ENCODE data around the gene SUN3. TPM values are rescaled to one million over a fixed set of nuclear protein-coding genes. Genes with fewer than 3 reads are reported as not detected.
"Not testable (repeated sequence)": the region's sequence is repeated elsewhere in the genome, so short reads cannot be mapped to it uniquely, and the experiment has no call there.

The SUN3 gene
- total RNA-seq, 1 experiment from 2014 or later = not detected

DNA sequence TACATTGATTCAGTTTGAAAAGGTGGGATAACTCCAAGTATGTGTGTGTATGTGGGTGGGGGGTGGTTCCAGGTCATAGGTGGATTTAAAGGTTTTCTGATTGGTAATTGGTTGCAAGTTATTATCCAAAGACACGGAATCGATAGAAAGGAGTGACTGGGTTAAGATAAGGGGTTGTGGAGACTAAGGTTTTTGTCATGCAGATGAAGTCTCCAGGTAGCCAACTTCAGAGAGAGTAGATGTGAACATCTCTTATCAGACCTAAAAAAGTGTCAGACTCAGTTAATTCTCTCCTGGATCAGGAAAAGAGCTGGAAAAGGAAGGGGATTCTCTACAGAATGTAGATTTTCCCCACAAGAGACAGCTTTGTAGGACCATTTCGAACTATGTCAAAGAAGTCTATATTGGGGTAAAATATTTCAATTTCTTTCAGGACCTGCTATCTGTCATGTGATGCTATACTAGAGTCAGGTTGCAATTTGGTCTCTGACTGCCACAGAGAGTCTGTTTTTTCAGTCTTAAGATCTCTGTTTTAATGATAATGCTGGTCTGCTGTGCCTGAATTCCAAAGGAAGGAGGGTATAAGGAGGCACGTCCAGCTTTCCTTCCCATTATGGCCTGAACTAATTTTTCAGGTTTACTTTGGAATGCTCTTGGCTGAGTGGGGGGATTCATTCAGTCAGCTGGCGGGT lies 10.1 kb upstream of the SUN3 start:
- peaks cover 10% of the 10 kb centered on the region for H3K27me3 ChIP-seq
- no peak overlapping the region for H3K4me3 ChIP-seq
- H3K9me3 ChIP-seq = no peaks in the 10 kb centered on the region
- no peak for DNase-seq
- no peaks in the 10 kb centered on the region for H3K36me3 ChIP-seq

DNA sequence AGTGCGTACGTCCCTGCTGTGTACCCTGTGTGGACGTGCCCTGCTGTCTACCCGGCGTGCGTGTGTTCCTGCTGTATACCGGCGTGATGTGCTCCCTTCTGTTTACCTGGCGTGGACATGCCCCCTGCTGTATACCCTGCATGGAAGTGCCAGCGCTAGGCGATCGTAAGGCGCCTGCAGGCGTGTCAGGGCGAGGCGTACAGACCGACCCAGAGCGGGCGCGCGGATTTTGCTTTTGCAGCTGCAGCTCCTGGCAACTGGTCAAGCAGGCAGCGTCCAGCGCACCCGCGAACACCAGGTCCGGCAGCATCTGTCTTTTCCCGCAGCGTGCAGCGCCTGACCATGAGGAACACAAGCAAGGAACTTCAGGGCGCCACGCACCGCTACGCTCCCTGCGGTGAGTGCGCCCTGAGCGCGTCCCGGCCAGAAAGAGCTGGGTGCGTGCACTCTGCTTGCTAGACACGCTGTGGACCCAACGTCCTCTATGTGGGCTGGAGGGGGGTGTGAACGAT lies 7.1 kb upstream of the SUN3 start:
- H3K36me3 ChIP-seq = no peaks in the 10 kb centered on the region
- peak overlapping the region; percentile 48; the same call in 1 of the 2 replicates for H3K4me3 ChIP-seq
- DNase-seq = peak; percentile 15
- no peaks in the 10 kb centered on the region for H3K9me3 ChIP-seq
- H3K27me3 ChIP-seq = peaks cover 10% of the 10 kb centered on the region

DNA sequence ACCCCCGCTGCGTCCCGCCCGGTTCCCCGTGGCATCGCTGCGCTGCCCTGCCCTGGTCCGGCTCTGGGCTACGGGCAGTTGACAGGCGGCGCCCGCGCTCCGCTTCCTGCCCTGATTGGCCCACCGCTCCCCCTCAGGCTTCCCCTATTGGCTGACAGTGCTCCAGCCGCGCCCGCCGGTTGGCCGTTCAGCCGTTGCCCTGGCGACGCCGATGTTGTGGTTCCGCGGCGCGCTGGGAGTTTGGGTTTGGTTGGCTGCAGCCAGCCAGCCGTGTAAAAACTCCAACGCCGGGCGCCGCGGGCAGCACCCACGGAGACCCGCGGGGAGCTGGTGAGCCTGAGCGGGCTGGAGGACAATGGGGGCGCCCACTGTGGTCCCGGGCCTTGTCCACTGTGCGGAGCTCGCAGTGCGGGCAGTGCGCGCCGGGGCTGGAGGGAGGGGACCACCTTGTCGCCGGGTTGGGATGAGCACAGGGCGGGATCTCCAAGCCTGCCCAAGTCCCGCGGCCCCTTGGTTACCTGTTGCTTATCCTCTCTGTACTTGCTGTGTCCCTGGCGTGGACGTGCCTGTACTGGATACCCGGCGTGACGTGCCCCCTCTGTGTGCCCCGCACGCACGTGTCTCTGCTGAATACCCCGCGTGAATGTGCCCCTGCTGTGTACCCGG lies 6.5 kb upstream of the SUN3 start, which contains the start of gene C7orf57:
C7orf57 (plus strand) TSS at position 243 of the 666 bp plus-strand sequence. CDS start 766 bp downstream, outside the sequence.
- Histone ChIP-seq H3K27me3 (peaks cover 10% of the 10 kb centered on the region), H3K4me3 (peak within 1 kb of the TSS; percentile 48), H3K9me3 (no peaks in the 10 kb centered on the region), H3K36me3 (no peaks in the 10 kb centered on the region)
- DNase-seq = peak; percentile 89

DNA sequence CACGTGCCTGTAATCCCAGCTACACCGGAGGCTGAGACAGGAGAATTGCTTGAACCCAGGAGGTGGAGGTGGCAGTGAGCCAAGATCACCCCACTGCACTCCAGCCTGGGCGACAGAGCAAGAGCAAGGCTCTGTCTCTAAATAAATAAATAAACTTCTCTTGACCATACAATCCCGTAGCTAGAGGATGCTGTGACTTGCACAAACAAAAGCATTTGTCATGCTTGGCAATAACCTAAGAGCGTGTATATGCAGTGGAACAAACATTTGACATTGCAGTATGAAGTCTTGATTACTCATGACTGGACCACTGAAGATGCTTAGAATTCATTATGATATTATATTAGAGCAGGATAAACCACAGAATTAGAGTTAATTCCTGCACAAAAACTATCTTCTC lies 5.0 kb upstream of the SUN3 start:
- Histone ChIP-seq H3K27me3 (peaks cover 10% of the 10 kb centered on the region), H3K9me3 (no peaks in the 10 kb centered on the region), H3K36me3 (no peaks in the 10 kb centered on the region), H3K4me3 (no peak overlapping the region)
- DNase-seq = no peak

DNA sequence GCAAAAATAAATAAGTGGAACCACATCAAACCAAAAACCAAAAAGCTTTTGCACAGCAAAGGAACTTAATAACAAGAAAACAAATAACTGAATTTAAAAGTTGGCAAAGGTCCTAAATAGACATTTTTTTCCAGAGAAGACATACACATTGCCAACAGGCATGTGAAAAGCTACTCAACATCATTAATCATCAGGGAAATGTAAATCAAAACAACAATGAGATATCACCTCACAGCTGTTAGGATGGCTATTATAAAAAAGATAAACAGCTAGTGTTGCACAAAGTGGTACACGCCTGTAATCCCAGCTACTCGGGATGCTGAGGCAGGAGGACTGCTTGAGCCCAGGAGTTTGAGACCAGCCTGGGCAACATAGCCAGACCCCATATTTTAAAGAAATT lies 2.2 kb upstream of the SUN3 start:
- no peak for DNase-seq
- no peaks in the 10 kb centered on the region for H3K9me3 ChIP-seq
- H3K36me3 ChIP-seq = no peaks in the 10 kb centered on the region
- H3K27me3 ChIP-seq = peaks cover 7% of the 10 kb centered on the region; the same call in 1 of the 2 replicates
- H3K4me3 ChIP-seq = no peak overlapping the region

DNA sequence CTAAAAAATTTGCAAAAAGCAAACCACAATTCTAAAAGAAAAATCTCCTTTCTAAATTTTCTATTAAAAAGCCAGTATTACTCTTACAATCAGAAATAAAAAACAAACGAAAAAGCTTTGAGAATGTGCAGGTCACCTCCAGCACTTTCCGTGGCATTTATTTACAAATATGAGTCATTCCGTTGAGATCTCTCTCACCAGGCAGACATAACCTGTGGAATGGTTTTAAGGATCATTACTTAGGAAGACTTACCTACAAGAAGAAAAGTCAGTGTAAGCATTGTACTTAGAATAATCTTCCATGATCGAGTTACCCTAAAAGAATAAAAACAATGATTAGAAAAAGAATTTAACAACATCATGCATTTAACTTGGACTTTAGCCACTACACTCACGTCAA lies 3.3 kb downstream of the SUN3 start:
- no peaks in the 10 kb centered on the region for H3K27me3 ChIP-seq
- no peaks in the 10 kb centered on the region for H3K36me3 ChIP-seq
- no peak overlapping the region for H3K4me3 ChIP-seq

DNA sequence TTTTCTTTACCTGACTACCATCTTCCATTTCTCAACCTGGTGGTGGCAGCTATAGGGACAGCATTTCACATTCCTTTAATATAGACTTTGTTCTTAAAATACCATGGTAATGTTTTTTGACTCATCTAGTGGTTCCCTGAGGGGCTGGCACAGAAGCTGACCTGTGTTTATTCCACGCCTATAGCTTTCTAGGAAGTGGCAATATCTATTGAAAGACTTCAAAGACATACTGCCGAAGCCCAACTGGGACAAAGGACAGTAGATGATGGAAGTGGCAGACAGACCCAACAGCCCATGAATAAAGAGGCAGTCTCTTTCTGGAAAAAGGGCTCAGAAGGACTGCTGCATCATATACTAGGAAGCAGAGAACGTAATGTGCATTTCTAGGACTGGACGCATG lies 11.2 kb downstream of the SUN3 start:
- Histone ChIP-seq H3K4me3 (no peak overlapping the region), H3K9me3 (no peaks in the 10 kb centered on the region; the same call in 1 of the 2 replicates), H3K27me3 (0 out of 2 replicates have a peak, but pooled peaks cover 2% of the 10 kb centered on the region), H3K36me3 (no peaks in the 10 kb centered on the region)
- no peak for DNase-seq

More for the DNA sequence above, 3.3 kb downstream of the SUN3 start:
- DNase-seq = no peak
- H3K9me3 ChIP-seq = peaks cover 7% of the 10 kb centered on the region

DNA sequence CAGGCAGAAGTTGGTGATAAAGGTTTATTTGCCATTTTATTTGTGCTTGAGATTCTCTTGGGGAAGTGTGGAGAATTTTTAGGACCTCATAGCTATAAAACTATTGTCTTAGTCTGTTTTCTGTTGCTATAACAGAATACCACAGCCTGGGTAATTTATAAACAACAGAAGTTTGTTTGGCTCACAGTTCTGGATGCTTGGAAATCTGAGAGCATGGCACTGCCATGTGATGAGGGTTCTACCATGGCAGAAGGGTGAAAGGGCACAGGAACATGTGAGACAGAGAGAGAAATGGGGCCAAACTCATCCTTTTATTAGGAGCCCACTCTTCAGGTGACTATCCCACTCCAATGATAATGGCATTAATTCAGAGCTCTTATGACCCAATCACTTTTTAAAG lies 12.3 kb downstream of the SUN3 start:
- no peak for DNase-seq
- no peaks in the 10 kb centered on the region for H3K36me3 ChIP-seq
- H3K27me3 ChIP-seq = 0 out of 2 replicates have a peak, but pooled peaks cover 2% of the 10 kb centered on the region
- H3K4me3 ChIP-seq = no peak overlapping the region
- no peaks in the 10 kb centered on the region; the same call in 1 of the 2 replicates for H3K9me3 ChIP-seq

DNA sequence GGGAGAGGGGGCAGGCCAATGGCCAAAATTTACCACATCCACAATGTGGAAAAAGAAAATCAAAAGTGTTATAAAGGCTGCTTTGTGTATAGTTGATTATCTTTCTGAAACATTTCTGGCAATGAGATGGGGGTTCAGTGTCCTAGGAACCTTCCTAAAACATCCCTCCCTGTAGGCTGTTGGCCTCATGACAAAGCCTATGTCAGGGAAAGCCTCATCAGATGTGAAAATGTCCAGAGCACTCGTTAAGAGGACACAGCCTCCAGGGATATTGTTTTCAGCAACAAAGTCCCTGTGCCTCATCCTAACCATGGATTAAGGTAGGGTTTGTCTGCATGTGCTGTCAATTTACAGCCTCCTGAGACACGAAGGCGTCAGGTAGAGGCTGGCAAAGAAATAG lies 17.0 kb downstream of the SUN3 start:
- no peak for DNase-seq
- no peak overlapping the region for H3K4me3 ChIP-seq
- no peaks in the 10 kb centered on the region for H3K36me3 ChIP-seq
- H3K9me3 ChIP-seq = no peaks in the 10 kb centered on the region
- no peaks in the 10 kb centered on the region for H3K27me3 ChIP-seq

DNA sequence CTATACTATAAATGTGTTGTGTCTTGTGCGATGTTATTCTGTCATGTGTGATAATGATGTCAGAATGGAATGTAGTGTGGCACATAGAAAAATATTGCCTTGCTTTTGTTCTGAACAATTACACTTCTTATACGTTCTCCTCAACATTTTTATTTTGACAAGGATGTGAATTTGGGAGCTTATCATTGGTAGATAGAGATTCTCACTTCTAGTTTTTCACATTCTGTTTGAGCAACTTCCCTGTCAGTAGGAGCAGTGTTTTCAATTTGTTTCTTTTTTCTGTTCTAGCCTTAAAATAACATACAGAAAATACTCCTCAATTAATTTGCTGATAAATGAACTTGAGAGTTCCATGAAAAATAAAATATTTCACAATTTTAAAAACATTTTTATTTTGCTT lies 17.6 kb downstream of the SUN3 start:
- DNase-seq = no peak
- H3K4me3 ChIP-seq = no peak overlapping the region
- no peaks in the 10 kb centered on the region for H3K36me3 ChIP-seq
- no peaks in the 10 kb centered on the region for H3K27me3 ChIP-seq
- H3K9me3 ChIP-seq = no peaks in the 10 kb centered on the region

DNA sequence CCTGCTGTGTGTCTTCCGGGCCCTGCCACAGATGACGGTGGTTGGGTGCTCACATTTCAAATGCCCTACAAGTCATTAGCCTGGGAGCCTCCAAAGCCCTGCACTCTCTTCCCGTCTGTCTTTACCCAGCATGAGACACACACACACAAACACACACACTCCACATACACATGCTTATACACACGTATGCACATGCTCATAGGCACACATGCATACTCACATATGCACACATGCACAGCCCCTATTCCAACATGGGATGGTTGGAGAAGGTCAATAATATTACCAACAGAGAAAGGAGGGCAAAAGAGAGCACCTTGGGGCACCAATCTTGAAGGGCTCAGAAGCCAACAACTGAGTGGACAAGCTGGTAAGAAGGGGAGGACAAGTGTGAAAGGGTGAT lies 19.0 kb downstream of the SUN3 start:
- Histone ChIP-seq H3K9me3 (no peaks in the 10 kb centered on the region), H3K27me3 (no peaks in the 10 kb centered on the region), H3K4me3 (no peak overlapping the region), H3K36me3 (no peaks in the 10 kb centered on the region)
- DNase-seq = no peak

DNA sequence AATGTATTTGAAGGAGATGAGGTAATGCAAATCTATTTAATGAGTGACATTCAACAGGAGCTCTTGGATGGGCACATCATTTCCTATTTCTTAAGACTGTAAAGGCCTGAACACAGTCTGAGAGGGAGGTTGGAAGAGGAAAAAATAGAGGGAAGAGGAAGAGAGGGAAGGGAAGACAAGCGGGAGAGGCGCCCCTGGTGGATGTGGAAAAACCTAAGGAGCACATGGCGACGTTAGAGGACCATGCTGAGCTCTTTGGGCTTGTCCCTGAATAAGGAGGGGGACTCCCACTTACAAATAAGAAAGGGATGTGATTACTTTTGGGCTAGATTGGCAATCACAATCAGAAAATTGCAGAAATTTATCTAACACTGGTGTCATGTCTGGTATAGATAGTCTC lies 19.6 kb downstream of the SUN3 start:
- no peak for DNase-seq
- Histone ChIP-seq H3K27me3 (no peaks in the 10 kb centered on the region), H3K4me3 (no peak overlapping the region), H3K36me3 (no peaks in the 10 kb centered on the region), H3K9me3 (no peaks in the 10 kb centered on the region)

DNA sequence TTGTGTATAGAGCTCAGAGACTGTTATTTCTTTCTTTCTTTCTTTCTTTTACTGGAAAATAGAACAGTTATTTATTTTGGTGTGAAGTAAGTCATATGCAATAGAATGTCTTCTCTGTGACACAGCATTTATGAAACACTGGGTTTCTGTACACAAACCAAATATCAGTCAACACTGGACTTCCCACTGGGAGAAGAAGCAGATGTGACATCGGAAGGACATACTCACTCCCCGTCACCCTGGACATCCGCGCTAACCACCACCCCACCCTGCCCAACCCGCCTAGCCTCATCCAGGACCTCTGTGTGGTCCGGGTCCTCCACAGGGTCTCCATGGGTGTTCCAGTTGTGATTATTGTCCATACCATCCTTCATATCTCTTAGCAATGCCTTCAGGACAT lies 22.0 kb downstream of the SUN3 start:
- Histone ChIP-seq H3K36me3 (no peaks in the 10 kb centered on the region), H3K9me3 (no peaks in the 10 kb centered on the region), H3K4me3 (no peak overlapping the region), H3K27me3 (no peaks in the 10 kb centered on the region)
- DNase-seq = no peak

DNA sequence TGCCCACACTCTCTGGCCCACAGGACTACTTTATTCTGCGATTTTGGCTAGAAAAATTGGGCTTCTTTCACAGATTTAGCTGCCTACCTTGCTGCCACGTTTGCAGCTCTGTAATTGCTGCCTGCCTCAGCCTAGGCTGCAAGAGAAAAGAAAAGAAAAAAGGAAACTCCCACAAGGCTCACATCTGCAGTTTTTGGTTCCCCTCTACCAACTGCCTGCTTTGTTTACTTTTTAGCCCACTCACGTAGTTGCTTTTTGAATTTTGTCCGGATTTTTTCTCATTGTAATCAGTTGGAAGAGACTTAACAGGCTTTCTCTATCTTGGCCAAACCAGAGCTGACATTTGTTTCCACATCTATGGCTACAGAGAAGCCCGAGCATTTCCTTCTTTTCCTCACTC lies 24.3 kb downstream of the SUN3 start:
- no peak for DNase-seq
- no peak overlapping the region for H3K4me3 ChIP-seq
- no peaks in the 10 kb centered on the region for H3K36me3 ChIP-seq
- no peaks in the 10 kb centered on the region for H3K9me3 ChIP-seq
- H3K27me3 ChIP-seq = no peaks in the 10 kb centered on the region

DNA sequence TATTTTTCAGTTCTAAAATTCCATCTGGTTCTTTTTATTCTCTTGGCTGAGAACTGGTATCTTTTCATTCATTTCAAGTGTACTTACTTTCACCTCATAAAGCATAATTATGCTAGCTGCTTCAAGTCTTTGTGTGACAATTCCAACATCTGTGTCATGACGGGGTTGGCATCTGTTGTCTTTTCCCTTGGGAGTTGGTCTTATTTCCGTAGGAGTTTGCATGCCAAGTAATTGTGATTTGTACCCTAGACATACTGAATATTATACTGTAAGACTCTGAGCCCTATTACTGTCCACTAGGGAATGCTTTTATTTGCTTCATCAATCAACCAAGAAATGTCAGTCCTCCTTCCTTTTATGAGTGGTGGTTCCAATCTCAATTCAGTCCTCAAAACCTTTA lies 24.9 kb downstream of the SUN3 start:
- Histone ChIP-seq H3K4me3 (no peak overlapping the region), H3K27me3 (no peaks in the 10 kb centered on the region), H3K9me3 (no peaks in the 10 kb centered on the region), H3K36me3 (no peaks in the 10 kb centered on the region)
- DNase-seq = no peak

DNA sequence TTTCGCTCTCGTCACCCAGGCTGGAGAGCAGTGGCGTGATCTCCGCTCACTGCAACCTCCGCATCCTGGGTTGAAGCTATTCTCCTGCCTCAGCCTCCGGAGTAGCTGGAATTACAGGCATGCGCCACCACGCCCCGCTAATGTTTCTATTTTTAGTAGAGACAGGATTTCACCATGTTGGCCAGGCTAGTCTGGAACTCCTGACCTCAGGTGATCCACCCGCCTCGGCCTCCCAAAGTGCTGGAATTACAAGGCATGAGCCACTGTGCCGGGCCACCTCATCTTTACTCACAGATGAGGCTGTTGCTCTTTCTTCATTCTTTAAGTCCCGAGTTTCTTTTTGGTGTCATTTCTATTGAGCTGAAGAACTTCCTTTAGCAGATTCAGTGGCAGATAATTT lies 28.7 kb downstream of the SUN3 start:
- DNase-seq, H3K27me3 ChIP-seq, H3K4me3 ChIP-seq, H3K36me3 ChIP-seq, H3K9me3 ChIP-seq: not testable (repeated sequence)

DNA sequence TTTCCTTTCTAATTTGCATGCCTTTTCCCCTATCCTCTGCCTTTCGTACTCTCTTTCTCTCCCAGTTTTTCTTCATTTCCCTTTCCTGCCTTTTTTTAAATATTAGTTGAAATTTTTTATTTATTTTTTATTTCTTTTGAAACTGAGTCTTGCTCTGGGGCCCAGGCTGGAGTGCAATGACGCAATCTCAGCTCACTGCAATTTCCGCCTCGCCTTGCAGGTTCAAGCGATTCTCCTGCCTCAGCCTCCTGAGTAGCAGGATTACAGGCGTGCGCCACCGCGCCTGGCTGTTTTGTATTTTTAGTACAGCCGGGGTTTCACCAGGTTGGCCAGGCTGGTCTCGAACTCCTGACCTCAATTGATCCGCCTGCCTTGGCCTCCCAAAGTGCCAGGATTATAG lies 29.5 kb downstream of the SUN3 start:
- no peak for DNase-seq
- Histone ChIP-seq H3K27me3 (no peaks in the 10 kb centered on the region), H3K9me3 (no peaks in the 10 kb centered on the region), H3K4me3 (no peak overlapping the region), H3K36me3 (no peaks in the 10 kb centered on the region)

DNA sequence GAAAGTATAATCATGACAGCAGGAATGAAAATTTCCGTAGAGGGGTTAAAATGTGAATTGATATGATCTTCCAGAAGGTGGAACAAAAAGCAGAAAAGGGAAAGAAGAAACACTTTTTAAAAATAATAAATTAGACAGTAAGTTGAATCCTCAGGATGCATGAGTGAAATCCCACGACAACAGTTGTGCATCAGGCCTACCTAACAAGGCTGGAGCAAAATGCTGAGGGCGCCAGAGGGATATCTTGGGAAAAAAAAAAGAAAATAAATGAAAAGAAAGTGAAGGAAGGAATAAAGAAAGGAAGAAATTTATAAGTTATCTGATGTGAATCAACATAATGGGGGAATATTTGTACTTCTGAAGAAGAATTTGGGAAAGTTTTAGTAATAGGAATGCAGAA lies 36.5 kb downstream of the SUN3 start:
- Histone ChIP-seq H3K36me3 (no peaks in the 10 kb centered on the region), H3K9me3 (no peaks in the 10 kb centered on the region), H3K27me3 (no peaks in the 10 kb centered on the region), H3K4me3 (no peak overlapping the region)
- DNase-seq = no peak
